HepG2 (cell line): ENCODE measurements around the gene NOA1. TPM values are rescaled to one million over a fixed set of nuclear protein-coding genes. Genes with fewer than 3 reads are reported as not detected.

Source experiments
- ATAC-seq: fragments of 200-7000 bp; cut with Tn5 transposase; 3 replicates; pipeline ENCODE4 v1.9.1; 2020; ENCODE audit warnings: mild to moderate bottlenecking, moderate library complexity
- BruUV-seq: library from RNA; stranded (reverse); fragments of 400-500 nt; replicated peaks from 2 replicates; lab custom pipeline; 2021; lab: Mats Ljungman, UMichigan
- CTCF ChIA-PET: fragments of 300-600 bp; formaldehyde crosslinking; extraction: SDS; loops from one replicate; lab custom pipeline; 2021; ENCODE audit warnings: low total read pairs, inconsistent platforms, low intra/inter-chr PET ratio; lab: Yijun Ruan, JAX
- POLR2A ChIA-PET: fragments of 350-600 bp; sonication (Branson Sonifier 250); formaldehyde crosslinking; loops from one replicate; lab custom pipeline; 2020; ENCODE audit warnings: antibody characterized with exemption, inconsistent platforms; lab: Yijun Ruan, JAX
- DNase-seq: peaks from one replicate; pipeline ENCODE4 v3.0.0-alpha.2; 2015; ENCODE audit warnings: low spot score
- FAIRE-seq: peaks from 3 replicates; lab custom pipeline; 2011; peaks lifted over from hg19 to GRCh38; lab: Jason Lieb, UNC
- H2AFZ ChIP-seq: one replicate; pipeline ENCODE4 v1.6.1; 2011; ENCODE audit warnings: low read length, inconsistent platforms
- H3K27ac ChIP-seq: fragments of 300-600 bp; 3 replicates; pipeline ENCODE4 v1.8.0; 2011; ENCODE audit warnings: mixed run types, mild to moderate bottlenecking, mixed read lengths, low read length, inconsistent platforms; ENCODE audit not compliant: insufficient read depth; ENCODE audit errors: extremely low read length
- H3K27me3 ChIP-seq, 2 experiments: fragments of 200-600 bp in 1 of 2; 2 replicates in 1 of 2; 3 replicates in 1 of 2; pipeline versions ENCODE4 v1.6.0 to v1.8.0; 2011; ENCODE audit warnings: low read length in 2 of 2, mild to moderate bottlenecking in 2 of 2, moderate library complexity in 2 of 2, inconsistent platforms in 1 of 2; ENCODE audit not compliant: insufficient read depth in 2 of 2, control insufficient read depth in 1 of 2
- H3K36me3 ChIP-seq, 2 experiments: fragments of 200-600 bp in 1 of 2; replicated peaks in 1 of 2; 2 replicates in 1 of 2; 3 replicates in 1 of 2; pipeline versions ENCODE4 v1.5.1 to v1.8.0; 2011; ENCODE audit warnings: low read length in 2 of 2, inconsistent platforms in 1 of 2; ENCODE audit not compliant: insufficient read depth in 2 of 2, control insufficient read depth in 1 of 2
- H3K4me1 ChIP-seq: 2 replicates; pipeline ENCODE4 v1.5.1; 2012; ENCODE audit warnings: low read length, inconsistent platforms; ENCODE audit not compliant: insufficient read depth
- H3K4me2 ChIP-seq: 2 replicates; pipeline ENCODE4 v1.6.0; 2011; ENCODE audit warnings: low read depth, low read length, inconsistent platforms
- H3K4me3 ChIP-seq, 3 experiments: fragments of 200-600 bp in 1 of 3; sonication (generic), shearing (Covaris generic) in 1 of 3; replicated peaks in 1 of 3; 2 replicates each; pipeline ENCODE4 v1.5.1; 2011 to 2016; ENCODE audit warnings: low read length in 3 of 3, inconsistent platforms in 2 of 3, low read depth in 2 of 3, mild to moderate bottlenecking in 2 of 3, control low read depth in 1 of 3, mixed read lengths in 1 of 3; ENCODE audit not compliant: insufficient read depth in 1 of 3
- H3K79me2 ChIP-seq: one replicate; pipeline ENCODE4 v1.6.1; 2011; ENCODE audit warnings: low read length, inconsistent platforms; ENCODE audit not compliant: insufficient read depth
- H3K9ac ChIP-seq: 2 replicates; pipeline ENCODE4 v1.6.0; 2011; ENCODE audit warnings: mild to moderate bottlenecking, low read depth, low read length, inconsistent platforms; ENCODE audit not compliant: insufficient read depth
- H3K9me3 ChIP-seq: 2 replicates; pipeline ENCODE4 v1.5.1; 2012; ENCODE audit warnings: mild to moderate bottlenecking, low read length
- H4K20me1 ChIP-seq: 2 replicates; pipeline ENCODE4 v1.6.0; 2011; ENCODE audit warnings: inconsistent platforms, mild to moderate bottlenecking, low read length, moderate library complexity; ENCODE audit not compliant: insufficient read depth
- DRAP1 ChIP-seq: IDR thresholded peaks from 2 replicates; pipeline ENCODE4 v1.6.1; 2016; ENCODE audit warnings: missing genetic modification reagents, missing compliant biosample characterization
- ELF4 ChIP-seq: sonication (generic); formaldehyde crosslinking; IDR thresholded peaks from 2 replicates; pipeline ENCODE4 v1.5.0; 2020; ENCODE audit warnings: missing genetic modification reagents, mild to moderate bottlenecking, moderate library complexity, borderline replicate concordance
- FLYWCH1 ChIP-seq: sonication (generic); formaldehyde crosslinking; IDR thresholded peaks from 2 replicates; pipeline ENCODE4 v1.8.1; 2023; ENCODE audit warnings: mild to moderate bottlenecking, missing genetic modification reagents
- GATAD1 ChIP-seq: IDR thresholded peaks from 2 replicates; pipeline ENCODE4 v1.6.1; 2016; ENCODE audit warnings: missing genetic modification reagents, missing compliant biosample characterization
- HDAC1 ChIP-seq: sonication (generic); formaldehyde crosslinking; IDR thresholded peaks from 2 replicates; pipeline ENCODE4 v1.5.1; 2020; ENCODE audit warnings: mild to moderate bottlenecking, missing genetic modification reagents
- IKZF5 ChIP-seq: IDR thresholded peaks from 2 replicates; pipeline ENCODE4 v1.6.1; 2018; ENCODE audit warnings: missing genetic modification reagents, mild to moderate bottlenecking, missing compliant biosample characterization
- SAP130 ChIP-seq: IDR thresholded peaks from 2 replicates; pipeline ENCODE4 v1.6.1; 2016; ENCODE audit warnings: low read depth
- SETDB1 ChIP-seq: sonication (generic); formaldehyde crosslinking; IDR thresholded peaks from 2 replicates; pipeline ENCODE4 v1.5.1; 2020; ENCODE audit warnings: missing genetic modification reagents, mild to moderate bottlenecking, borderline replicate concordance
- ZNF205 ChIP-seq: IDR thresholded peaks from 2 replicates; pipeline ENCODE4 v1.6.1; 2018; ENCODE audit warnings: missing biosample characterization, missing genetic modification reagents
- ZNF362 ChIP-seq: sonication (generic); formaldehyde crosslinking; IDR thresholded peaks from 2 replicates; pipeline ENCODE4 v1.4.0; 2020; ENCODE audit warnings: missing genetic modification reagents, mild to moderate bottlenecking, borderline replicate concordance
- ZNF441 ChIP-seq: sonication (generic); formaldehyde crosslinking; IDR thresholded peaks from 2 replicates; pipeline ENCODE4 v1.7.0; 2021; ENCODE audit warnings: missing genetic modification reagents, borderline replicate concordance
- ZNF460 ChIP-seq: sonication (generic); formaldehyde crosslinking; IDR thresholded peaks from 2 replicates; pipeline ENCODE4 v1.5.1; 2020; ENCODE audit warnings: missing genetic modification reagents, mild to moderate bottlenecking, borderline replicate concordance
- WGBS: methylation state at CpG from one replicate; pipeline ENCODE4 v1.1.6; 2017; ENCODE audit warnings: low lambda C conversion rate; 5-methylcytosine and 5-hydroxymethylcytosine counted together
- in situ Hi-C: cut with HindIII; loops from 2 replicates; pipeline ENCODE4 v1.10.0; 2017; ENCODE audit warnings: low pct_unique_long_range_greater_than_20kb; ENCODE audit not compliant: extremely low pct_ligation_motif_present
- intact Hi-C: fragments of 100-400 bp; cut with micrococcal nuclease; formaldehyde crosslinking; loops from one replicate; pipeline ENCODE4 v1.10.0; 2022; ENCODE audit not compliant: unreplicated experiment
- polyA plus RNA-seq, 8 experiments: library from polyadenylated mRNA; depleted of rRNA in 3 of 8; stranded (reverse) in 7 of 8; unstranded in 1 of 8; fragments of >200 nt; fragmentation: Illumina TruSeq in 4 of 8; extraction: Trizol in 4 of 8; gene quantifications; 2 replicates each; pipeline versions ENCODE4 v1.2.1 to v1.2.3, GENCODE V29; 2011 to 2016; ENCODE audit warnings: low read depth in 4 of 8, missing spikeins in 1 of 8, mixed read lengths in 1 of 8; ENCODE audit not compliant: insufficient read depth in 1 of 8
- total RNA-seq, 5 experiments: library from RNA; depleted of rRNA; stranded (reverse); fragments of >200 nt; fragmentation: Illumina TruSeq; extraction: Trizol; gene quantifications; 2 replicates each; pipeline ENCODE4 v1.2.3, GENCODE V29; 2016; ENCODE audit warnings: low read depth in 1 of 5

Gene NOA1
- total and polyA plus RNA-seq, 2 of the 13 experiments (the other 11 are each of a cell fraction or from before 2014, with no cell fraction given), result 17.3 to 19.0 TPM

GRCh38 chr4:56979421-56980072 is 2.1 kb upstream of the NOA1 start:
- peak overlapping the region; percentile 90 to 93 (median 92) for H3K4me3 ChIP-seq
- intact Hi-C loops (loop anchor here (5.0 kb wide), 1 partner anchor 542 kb away; the partner anchor contains the start of genes PAICS and PPAT), in situ Hi-C loops (no loop called here)
- peak overlapping the region; percentile 89 for H3K4me2 ChIP-seq
- H2AFZ ChIP-seq, result no peak overlapping the region
- H3K27ac ChIP-seq, result peak overlapping the region; percentile 88
- H3K9me3 ChIP-seq, result no peaks in the 10 kb centered on the region
- H3K36me3 ChIP-seq, result no peaks in the 10 kb centered on the region
- H4K20me1 ChIP-seq, result peaks cover 37% of the 10 kb centered on the region
- H3K9ac ChIP-seq, result peak overlapping the region; percentile 97
- no peaks in the 10 kb centered on the region; a peak in 1 of 5 replicates for H3K27me3 ChIP-seq
- H3K4me1 ChIP-seq, result peaks cover 41% of the 10 kb centered on the region
- TF ChIP-seq SETDB1 (CRISPR knock-in tag) (no peak), GATAD1 (CRISPR knock-in tag) (0 out of 2 replicates have a peak, but pooled peaks have one; percentile 20), ZNF441 (CRISPR knock-in tag) (0 out of 2 replicates have a peak, but pooled peaks have one; percentile 49), DRAP1 (CRISPR knock-in tag) (no peak), ZNF460 (CRISPR knock-in tag) (peak; percentile 68; the same call in 1 of the 2 replicates), FLYWCH1 (CRISPR knock-in tag) (no peak), IKZF5 (CRISPR knock-in tag) (no peak), ZNF205 (no peak), SAP130 (CRISPR knock-in tag) (0 out of 2 replicates have a peak, but pooled peaks have one; percentile 11), ELF4 (CRISPR knock-in tag) (no peak), HDAC1 (CRISPR knock-in tag) (no peak), ZNF362 (CRISPR knock-in tag) (no peak)
- ChIA-PET CTCF (no interaction called here), POLR2A (interaction anchor here (0.7 to 3.5 kb wide), 7 partner anchors 9 to 543 kb away, joined by 3 to 49 read pairs (median 5); partner anchors contain the start of genes PAICS, PPAT and REST)
- H3K79me2 ChIP-seq, result peaks cover 83% of the 10 kb centered on the region
- no TSS peak for BruUV-seq
- 3% methylated on average over 21 of the region's 21 CpGs for WGBS
- no peak for ATAC-seq
- peak; percentile 31 for DNase-seq
- no peak for FAIRE-seq
